ENCODE measurements around the gene B3GALNT2.
"Not testable (repeated sequence)": the region's sequence is repeated elsewhere in the genome, so short reads cannot be mapped to it uniquely, and the experiment has no call there.

B3GALNT2 gene

DNA sequence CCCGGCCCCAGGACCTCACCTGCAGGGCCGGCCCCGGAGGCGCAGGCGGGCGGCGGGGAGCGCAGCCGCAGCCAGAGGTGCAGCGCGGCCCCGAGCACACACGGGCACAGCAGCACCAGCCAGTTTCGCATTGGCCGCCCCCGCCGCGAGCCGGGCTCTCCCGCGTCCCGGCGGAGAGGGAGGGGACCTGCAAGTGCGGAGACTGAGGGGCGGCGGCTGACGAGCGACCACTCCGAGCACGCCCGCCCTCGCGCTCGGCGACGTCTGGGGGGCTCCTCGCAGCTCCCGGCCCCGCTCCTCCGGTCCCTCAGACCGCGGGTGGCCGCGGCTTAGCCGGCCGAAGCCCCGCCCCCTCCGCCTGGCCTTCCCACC lies at the start of gene B3GALNT2:
Gene B3GALNT2 (minus strand): TSS at position 331 of the 372 bp plus-strand sequence. CDS start 200 bp downstream, at position 131.
- no peaks in the 10 kb centered on the region for H3K36me3 ChIP-seq (ENCODE audit: low read depth)
- H3K9me3 ChIP-seq (ENCODE audit: severe bottlenecking): no peaks in the 10 kb centered on the region
- peaks cover 11% of the 10 kb centered on the region for H3K4me1 ChIP-seq (ENCODE audit: insufficient read depth, poor library complexity, severe bottlenecking)
- peak within 1 kb of the TSS; percentile 95 for H3K27ac ChIP-seq (ENCODE audit: poor library complexity, severe bottlenecking)
- no peaks in the 10 kb centered on the region for H3K27me3 ChIP-seq (ENCODE audit: insufficient read depth, poor library complexity, severe bottlenecking)
- peak within 1 kb of the TSS; percentile 76 for H3K4me3 ChIP-seq (ENCODE audit: severe bottlenecking)
- ATAC-seq (ENCODE audit: low read depth) (peak; percentile 62), DNase-seq (ENCODE audit: low spot score) (no peak)
- TF ChIP-seq CTCF (IDR thresholded peaks at IDR 0.05; ENCODE audit: poor library complexity, severe bottlenecking): no peak

DNA sequence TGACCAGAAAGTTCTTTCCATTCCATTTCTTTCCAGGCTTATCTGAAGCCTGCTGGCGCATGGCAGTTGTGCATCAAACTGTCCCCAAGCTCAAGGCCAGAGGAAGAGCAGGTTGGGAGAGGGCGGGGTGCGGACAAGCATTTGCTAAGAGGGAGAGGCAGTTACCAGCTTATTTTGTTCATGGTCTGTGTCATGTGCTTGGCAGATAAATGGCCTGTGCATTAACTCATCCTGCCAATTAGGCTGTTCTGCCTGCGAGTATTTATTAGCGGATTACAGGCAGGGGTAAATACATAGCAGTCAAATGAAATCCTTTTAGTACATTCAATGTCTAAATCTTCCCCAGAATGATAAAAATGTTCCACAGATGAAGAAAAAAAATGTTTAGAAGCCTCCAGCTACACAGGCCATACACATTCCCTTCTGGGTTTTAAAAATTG lies 48.9 kb upstream of the B3GALNT2 start:
- Histone ChIP-seq H3K36me3 (ENCODE audit: low read depth) (no peaks in the 10 kb centered on the region), H3K4me1 (ENCODE audit: insufficient read depth, poor library complexity, severe bottlenecking) (no peaks in the 10 kb centered on the region), H3K4me3 (ENCODE audit: severe bottlenecking) (no peak overlapping the region), H3K9me3 (ENCODE audit: severe bottlenecking) (no peaks in the 10 kb centered on the region), H3K27ac (ENCODE audit: poor library complexity, severe bottlenecking) (no peak overlapping the region), H3K27me3 (ENCODE audit: insufficient read depth, poor library complexity, severe bottlenecking) (no peaks in the 10 kb centered on the region)
- ATAC-seq (ENCODE audit: low read depth): no peak
- no peak for TF ChIP-seq CTCF (IDR thresholded peaks at IDR 0.05; ENCODE audit: poor library complexity, severe bottlenecking)
- DNase-seq (ENCODE audit: low spot score): no peak

DNA sequence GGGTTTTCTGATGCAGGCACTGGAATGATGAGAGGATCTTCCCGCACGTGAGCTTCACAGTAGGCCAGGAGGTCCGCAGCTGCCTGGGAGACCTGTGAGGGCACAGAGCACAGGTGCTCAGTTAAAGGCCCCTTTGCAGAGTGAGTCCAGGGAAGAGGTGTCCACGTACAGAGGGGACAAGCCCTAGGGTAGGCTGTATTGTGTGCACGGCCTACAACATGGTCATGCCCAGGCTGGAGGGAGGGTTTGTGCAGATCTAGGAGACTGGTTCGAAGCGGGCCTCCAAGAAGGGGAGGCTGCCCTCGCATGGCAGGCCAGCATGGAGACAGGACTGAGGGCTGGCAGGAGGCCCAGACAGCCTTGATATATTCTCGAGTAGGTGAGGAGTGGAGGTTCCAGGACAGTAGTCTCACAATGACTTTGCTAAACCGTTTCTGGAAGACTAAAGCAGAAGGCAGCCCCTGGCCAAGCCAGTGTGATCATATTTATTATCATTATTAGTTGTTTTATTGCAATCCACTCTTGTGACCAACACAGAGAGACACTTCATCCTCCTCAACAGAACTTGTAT lies 48.0 kb upstream of the B3GALNT2 start:
- H3K4me1 ChIP-seq (ENCODE audit: insufficient read depth, poor library complexity, severe bottlenecking): no peaks in the 10 kb centered on the region
- no peak overlapping the region for H3K4me3 ChIP-seq (ENCODE audit: severe bottlenecking)
- H3K9me3 ChIP-seq (ENCODE audit: severe bottlenecking): no peaks in the 10 kb centered on the region
- ATAC-seq (ENCODE audit: low read depth) (no peak), DNase-seq (ENCODE audit: low spot score) (no peak)
- H3K36me3 ChIP-seq (ENCODE audit: low read depth): no peaks in the 10 kb centered on the region
- TF ChIP-seq CTCF (IDR thresholded peaks at IDR 0.05; ENCODE audit: poor library complexity, severe bottlenecking): no peak
- H3K27me3 ChIP-seq (ENCODE audit: insufficient read depth, poor library complexity, severe bottlenecking): no peaks in the 10 kb centered on the region
- H3K27ac ChIP-seq (ENCODE audit: poor library complexity, severe bottlenecking): no peak overlapping the region

DNA sequence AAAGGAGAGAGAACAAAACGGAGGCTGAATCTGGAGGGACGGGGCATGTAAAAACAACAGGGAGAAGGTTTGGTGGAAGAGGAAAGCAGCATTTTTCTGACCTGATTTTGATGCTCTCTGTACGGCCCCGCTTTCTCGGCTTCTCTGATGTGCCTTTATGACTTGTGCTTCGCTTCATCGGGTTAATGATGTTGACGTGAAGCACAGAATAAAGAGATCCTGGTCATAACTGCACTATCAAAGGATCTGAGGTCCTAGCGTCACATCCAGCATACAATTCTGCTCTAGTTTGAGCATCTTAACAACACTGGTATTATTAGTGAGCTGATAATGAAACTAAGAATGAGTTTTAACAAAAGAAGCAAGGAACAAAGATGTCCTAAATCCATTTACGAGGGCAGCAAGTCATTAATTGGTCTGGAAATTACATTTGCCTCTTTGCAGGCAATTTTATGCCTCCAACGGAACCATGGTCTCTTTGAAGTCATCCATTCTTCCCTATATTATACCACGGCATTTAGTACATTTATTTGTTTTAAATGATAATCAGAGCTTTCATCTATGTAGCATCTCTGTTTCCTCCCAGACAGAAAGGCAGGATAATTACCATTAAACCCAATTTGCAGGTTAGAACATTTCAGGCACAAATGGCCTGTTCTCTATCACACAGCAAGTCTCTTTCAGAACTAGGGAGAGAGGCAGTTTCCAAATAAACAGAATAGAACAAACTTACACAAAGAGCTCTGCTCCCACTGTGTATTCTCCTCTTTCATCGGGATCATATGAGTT lies 45.3 kb upstream of the B3GALNT2 start:
- TF ChIP-seq CTCF (IDR thresholded peaks at IDR 0.05; ENCODE audit: poor library complexity, severe bottlenecking): no peak
- ATAC-seq (ENCODE audit: low read depth): no peak
- Histone ChIP-seq H3K27me3 (ENCODE audit: insufficient read depth, poor library complexity, severe bottlenecking) (no peaks in the 10 kb centered on the region), H3K36me3 (ENCODE audit: low read depth) (no peaks in the 10 kb centered on the region), H3K4me1 (ENCODE audit: insufficient read depth, poor library complexity, severe bottlenecking) (no peaks in the 10 kb centered on the region), H3K27ac (ENCODE audit: poor library complexity, severe bottlenecking) (no peak overlapping the region), H3K9me3 (ENCODE audit: severe bottlenecking) (no peaks in the 10 kb centered on the region), H3K4me3 (ENCODE audit: severe bottlenecking) (no peak overlapping the region)
- no peak for DNase-seq (ENCODE audit: low spot score)

GRCh38 chr1:235546369-235547155 lies 42.3 kb upstream of the B3GALNT2 start:
- not testable (repeated sequence) for H3K36me3 ChIP-seq (ENCODE audit: low read depth); H3K9me3 ChIP-seq (ENCODE audit: severe bottlenecking); H3K4me3 ChIP-seq (ENCODE audit: severe bottlenecking); H3K27ac ChIP-seq (ENCODE audit: poor library complexity, severe bottlenecking); H3K27me3 ChIP-seq (ENCODE audit: insufficient read depth, poor library complexity, severe bottlenecking); ATAC-seq (ENCODE audit: low read depth); H3K4me1 ChIP-seq (ENCODE audit: insufficient read depth, poor library complexity, severe bottlenecking); DNase-seq (ENCODE audit: low spot score)

Data from RWPE2 (cell line).